HEK293T (cell line): ENCODE data around the gene HNRNPU.

Experiments used
- BHLHE40 ChIP-seq: fragments of 450-650 bp; IDR thresholded peaks from 2 replicates; pipeline ENCODE4 v1.6.1; 2016; ENCODE audit warnings: mild to moderate bottlenecking, moderate library complexity, borderline replicate concordance
- FOXM1 ChIP-seq: fragments of 450-650 bp; IDR thresholded peaks from 2 replicates; pipeline ENCODE4 v1.6.1; 2017; ENCODE audit warnings: mild to moderate bottlenecking, borderline replicate concordance
- SP1 ChIP-seq: fragments of 450-650 bp; IDR thresholded peaks from 2 replicates; pipeline ENCODE4 v1.6.1; 2017
- SUZ12 ChIP-seq: fragments of 450-650 bp; IDR thresholded peaks from 2 replicates; pipeline ENCODE4 v1.6.1; 2016; ENCODE audit warnings: mild to moderate bottlenecking

DNA sequence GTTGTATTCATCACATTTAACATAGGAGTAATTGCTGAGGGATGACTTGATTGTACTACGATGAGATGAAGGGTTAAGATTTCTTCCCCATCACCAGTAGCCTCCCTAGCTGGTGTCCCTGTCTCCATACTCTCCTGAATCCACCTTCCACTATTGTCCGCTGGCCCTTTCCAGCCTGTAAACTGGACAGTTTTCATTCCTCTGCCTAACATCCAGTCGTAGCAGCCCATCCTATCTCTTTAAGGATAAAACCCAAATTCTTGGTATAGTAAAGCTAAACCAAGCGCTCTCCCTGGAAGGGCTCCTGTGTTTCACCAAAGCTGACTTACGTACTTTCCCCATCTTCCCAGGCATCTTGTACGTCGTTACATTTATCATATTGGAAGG is 28.2 kb downstream of the HNRNPU start:
- TF ChIP-seq SP1 (no peak), BHLHE40 (no peak), SUZ12 (no peak), FOXM1 (no peak)
